ENCODE data around the gene FAM83B.

Gene FAM83B

GRCh38 chr6:54981647-54982046 is 135.1 kb downstream of the FAM83B start:
- no peak overlapping the region for H2AFZ ChIP-seq (ENCODE audit: low read depth)
- no peaks in the 10 kb centered on the region for H3K27me3 ChIP-seq (ENCODE audit: insufficient read depth, low read depth)
- H3K27ac ChIP-seq, result no peak overlapping the region
- no peak overlapping the region for H3K4me3 ChIP-seq (IDR thresholded peaks at IDR 0.05; ENCODE audit: insufficient read depth, low read depth, low read length)
- H3K9ac ChIP-seq, result no peak overlapping the region
- no peaks in the 10 kb centered on the region for H3K79me2 ChIP-seq (ENCODE audit: insufficient read depth, low read depth)
- no peak overlapping the region for H3K4me2 ChIP-seq
- H3K4me1 ChIP-seq (ENCODE audit: low read depth, poor library complexity, severe bottlenecking), result no peaks in the 10 kb centered on the region
- no peak for TF ChIP-seq CTCF (conservative IDR thresholded peaks at IDR 0.05; ENCODE audit: low read depth, low read length)
- no peaks in the 10 kb centered on the region for H3K36me3 ChIP-seq (ENCODE audit: insufficient read depth)
- H4K20me1 ChIP-seq (ENCODE audit: insufficient read depth), result no peaks in the 10 kb centered on the region

- Histone ChIP-seq H3K27ac (no peak overlapping the region), H3K4me3 (IDR thresholded peaks at IDR 0.05; ENCODE audit: insufficient read depth, low read depth, low read length) (no peak overlapping the region), H2AFZ (ENCODE audit: low read depth) (no peak overlapping the region), H3K36me3 (ENCODE audit: insufficient read depth) (no peaks in the 10 kb centered on the region), H3K4me1 (ENCODE audit: low read depth, poor library complexity, severe bottlenecking) (no peaks in the 10 kb centered on the region), H3K4me2 (no peak overlapping the region), H3K79me2 (ENCODE audit: insufficient read depth, low read depth) (no peaks in the 10 kb centered on the region), H3K27me3 (ENCODE audit: insufficient read depth, low read depth) (no peaks in the 10 kb centered on the region), H4K20me1 (ENCODE audit: insufficient read depth) (no peaks in the 10 kb centered on the region), H3K9ac (no peak overlapping the region)
- TF ChIP-seq CTCF (conservative IDR thresholded peaks at IDR 0.05; ENCODE audit: low read depth, low read length), result no peak
Observed at GRCh38 chr6:54987633-54988290, 141.2 kb downstream of the FAM83B start.

- H4K20me1 ChIP-seq (ENCODE audit: insufficient read depth), result no peaks in the 10 kb centered on the region
- no peak overlapping the region for H3K4me3 ChIP-seq (IDR thresholded peaks at IDR 0.05; ENCODE audit: insufficient read depth, low read depth, low read length)
- H2AFZ ChIP-seq (ENCODE audit: low read depth), result no peak overlapping the region
- no peaks in the 10 kb centered on the region for H3K27me3 ChIP-seq (ENCODE audit: insufficient read depth, low read depth)
- H3K4me1 ChIP-seq (ENCODE audit: low read depth, poor library complexity, severe bottlenecking), result no peaks in the 10 kb centered on the region
- H3K9ac ChIP-seq, result no peak overlapping the region
- no peak overlapping the region for H3K4me2 ChIP-seq
- H3K36me3 ChIP-seq (ENCODE audit: insufficient read depth), result no peaks in the 10 kb centered on the region
- TF ChIP-seq CTCF (conservative IDR thresholded peaks at IDR 0.05; ENCODE audit: low read depth, low read length), result no peak
- no peak overlapping the region for H3K27ac ChIP-seq
- H3K79me2 ChIP-seq (ENCODE audit: insufficient read depth, low read depth), result no peaks in the 10 kb centered on the region
Observed at GRCh38 chr6:54988576-54988975, 142.0 kb downstream of the FAM83B start.

- Histone ChIP-seq H3K79me2 (ENCODE audit: insufficient read depth, low read depth) (no peaks in the 10 kb centered on the region), H4K20me1 (ENCODE audit: insufficient read depth) (no peaks in the 10 kb centered on the region), H3K36me3 (ENCODE audit: insufficient read depth) (no peaks in the 10 kb centered on the region), H3K4me1 (ENCODE audit: low read depth, poor library complexity, severe bottlenecking) (no peaks in the 10 kb centered on the region), H3K27me3 (ENCODE audit: insufficient read depth, low read depth) (no peaks in the 10 kb centered on the region), H3K4me2 (no peak overlapping the region), H3K9ac (no peak overlapping the region), H3K27ac (no peak overlapping the region), H3K4me3 (IDR thresholded peaks at IDR 0.05; ENCODE audit: insufficient read depth, low read depth, low read length) (no peak overlapping the region), H2AFZ (ENCODE audit: low read depth) (no peak overlapping the region)
- no peak for TF ChIP-seq CTCF (conservative IDR thresholded peaks at IDR 0.05; ENCODE audit: low read depth, low read length)
Observed at GRCh38 chr6:54990001-54990400, 143.4 kb downstream of the FAM83B start.

All from KMS-11 (cell line).